LHCN-M2 (cell line): Measurements from ENCODE around the gene WWC1. TPM values are rescaled to one million over a fixed set of nuclear protein-coding genes. Genes with fewer than 3 reads are reported as not detected.
"Not testable (repeated sequence)": the region's sequence is repeated elsewhere in the genome, so short reads cannot be mapped to it uniquely, and the experiment has no call there.

Experiments used
- DNase-seq: peaks from one replicate; pipeline ENCODE4 v3.0.0-alpha.2; 2012; ENCODE audit warnings: low read depth
- total RNA-seq: library from RNA; depleted of rRNA; stranded (reverse); fragments of >200 nt; gene quantifications from 2 replicates; pipeline ENCODE4 v1.2.3, GENCODE V29; 2014

Gene WWC1
- total RNA-seq, 1 experiment from 2014 or later, result 0.29 TPM

- DNase-seq, result no peak
Measured at GRCh38 chr5:168286386-168286785, 5.1 kb upstream of the WWC1 start.

- not testable (repeated sequence) for DNase-seq
Measured at GRCh38 chr5:168286863-168287262, 4.6 kb upstream of the WWC1 start.

- no peak for DNase-seq
Measured at GRCh38 chr5:168287362-168287761, 4.1 kb upstream of the WWC1 start.

- DNase-seq, result no peak
Measured at GRCh38 chr5:168288349-168289245, 2.8 kb upstream of the WWC1 start.

- no peak for DNase-seq
Measured at GRCh38 chr5:168290902-168291341, 523 bp upstream of the WWC1 start.

- no peak for DNase-seq
Measured at GRCh38 chr5:168291964-168292785, 730 bp downstream of the WWC1 start.

GRCh38 chr5:168292786-168293696 is 1.6 kb downstream of the WWC1 start:
- DNase-seq, result no peak

GRCh38 chr5:168295574-168296201 is 4.2 kb downstream of the WWC1 start:
- DNase-seq, result peak; percentile 18

GRCh38 chr5:168296682-168297081 is 5.2 kb downstream of the WWC1 start:
- DNase-seq, result no peak

GRCh38 chr5:168298949-168299348 is 7.5 kb downstream of the WWC1 start:
- no peak for DNase-seq

GRCh38 chr5:168299372-168299771 is 7.9 kb downstream of the WWC1 start:
- no peak for DNase-seq

GRCh38 chr5:168300326-168301182 is 9.1 kb downstream of the WWC1 start:
- peak; percentile 10 for DNase-seq

GRCh38 chr5:168301593-168302390 is 10.3 kb downstream of the WWC1 start:
- DNase-seq, result no peak

- DNase-seq, result no peak
Measured at GRCh38 chr5:168302785-168303184, 11.3 kb downstream of the WWC1 start.

- no peak for DNase-seq
Measured at GRCh38 chr5:168303393-168304025, 12.1 kb downstream of the WWC1 start.

- DNase-seq, result no peak
Measured at GRCh38 chr5:168304349-168304748, 12.9 kb downstream of the WWC1 start.

GRCh38 chr5:168305281-168305680 is 13.8 kb downstream of the WWC1 start:
- no peak for DNase-seq

- no peak for DNase-seq
Measured at GRCh38 chr5:168307022-168307421, 15.6 kb downstream of the WWC1 start.
